Measurements from ENCODE around the gene CAPN12. TPM values are rescaled to one million over a fixed set of nuclear protein-coding genes. Genes with fewer than 3 reads are reported as not detected.

Gene CAPN12
- polyA plus RNA-seq, 1 donor (not counting 4 experiments of a cell fraction or from before 2014, with no cell fraction given): 5.6 TPM

- DNase-seq (ENCODE audit: low read depth, low spot score) (no peak), FAIRE-seq (no peak)
- no peak overlapping the region for H2AFZ ChIP-seq (ENCODE audit: control insufficient read depth, low read length)
- no peak overlapping the region for H3K27ac ChIP-seq (ENCODE audit: control insufficient read depth, insufficient read depth, low read length)
- H4K20me1 ChIP-seq (ENCODE audit: control insufficient read depth, extremely low read depth, insufficient read depth, low read length): peaks cover 3% of the 10 kb centered on the region
- H3K4me1 ChIP-seq (ENCODE audit: control insufficient read depth, extremely low read depth, insufficient read depth, low read length): peaks cover 24% of the 10 kb centered on the region
- no peaks in the 10 kb centered on the region for H3K9me1 ChIP-seq (ENCODE audit: control insufficient read depth, extremely low read depth, insufficient read depth, low read length)
- no peaks in the 10 kb centered on the region for H3K27me3 ChIP-seq (ENCODE audit: control insufficient read depth, extremely low read depth, insufficient read depth, low read length)
- TF ChIP-seq EZH2 (IDR thresholded peaks at IDR 0.05; ENCODE audit: low read length): no peak
- no peak overlapping the region for H3K4me3 ChIP-seq (ENCODE audit: control insufficient read depth in 2 of 3, extremely low read depth in 1 of 3, insufficient read depth in 2 of 3, low read depth in 1 of 3, low read length in 3 of 3)
- peaks cover 78 to 81% of the 10 kb centered on the region in 2 experiments for H3K36me3 ChIP-seq (ENCODE audit: control insufficient read depth in 2 of 2, extremely low read depth in 1 of 2, insufficient read depth in 2 of 2, low read length in 2 of 2)
- peaks cover 66% of the 10 kb centered on the region for H3K79me2 ChIP-seq (ENCODE audit: control insufficient read depth, insufficient read depth, low read length)
- H3K9me3 ChIP-seq (ENCODE audit: control insufficient read depth, low read depth, low read length): no peaks in the 10 kb centered on the region
- no peak overlapping the region for H3K9ac ChIP-seq (ENCODE audit: control insufficient read depth, extremely low read depth, insufficient read depth, low read length)
- dilution Hi-C loops (cut with MboI; ENCODE audit: extremely low pct_ligation_motif_present, low sequenced_read_pairs): no loop called here
- no peak overlapping the region for H3K4me2 ChIP-seq (ENCODE audit: control insufficient read depth, extremely low read depth, insufficient read depth, low read depth, low read length)
Observed at GRCh38 chr19:38712161-38712748, 32.0 kb downstream of the CAPN12 start.

- H2AFZ ChIP-seq (ENCODE audit: control insufficient read depth, low read length): no peak overlapping the region
- dilution Hi-C loops (cut with MboI; ENCODE audit: extremely low pct_ligation_motif_present, low sequenced_read_pairs): no loop called here
- H3K27me3 ChIP-seq (ENCODE audit: control insufficient read depth, extremely low read depth, insufficient read depth, low read length): no peaks in the 10 kb centered on the region
- no peaks in the 10 kb centered on the region for H3K9me1 ChIP-seq (ENCODE audit: control insufficient read depth, extremely low read depth, insufficient read depth, low read length)
- DNase-seq (ENCODE audit: low read depth, low spot score) (no peak), FAIRE-seq (no peak)
- H3K9ac ChIP-seq (ENCODE audit: control insufficient read depth, extremely low read depth, insufficient read depth, low read length): no peak overlapping the region
- peak overlapping the region; percentile 1 for H3K27ac ChIP-seq (ENCODE audit: control insufficient read depth, insufficient read depth, low read length)
- H3K4me1 ChIP-seq (ENCODE audit: control insufficient read depth, extremely low read depth, insufficient read depth, low read length): peaks cover 24% of the 10 kb centered on the region
- H3K9me3 ChIP-seq (ENCODE audit: control insufficient read depth, low read depth, low read length): no peaks in the 10 kb centered on the region
- H3K36me3 ChIP-seq (ENCODE audit: control insufficient read depth in 2 of 2, extremely low read depth in 1 of 2, insufficient read depth in 2 of 2, low read length in 2 of 2): peaks cover 78 to 84% of the 10 kb centered on the region in 2 experiments
- TF ChIP-seq CTCF (optimal IDR thresholded peaks at IDR 0.05 in 1 of 3, IDR thresholded peaks at IDR 0.05 in 1 of 3, conservative IDR thresholded peaks at IDR 0.05 in 1 of 3; ENCODE audit: extremely low read depth in 1 of 3, insufficient read depth in 2 of 3, low read length in 3 of 3): no peak
- TF ChIP-seq EZH2 (IDR thresholded peaks at IDR 0.05; ENCODE audit: low read length): no peak
- peaks cover 66% of the 10 kb centered on the region for H3K79me2 ChIP-seq (ENCODE audit: control insufficient read depth, insufficient read depth, low read length)
- no peak overlapping the region for H3K4me2 ChIP-seq (ENCODE audit: control insufficient read depth, extremely low read depth, insufficient read depth, low read depth, low read length)
- H3K4me3 ChIP-seq (ENCODE audit: control insufficient read depth in 2 of 3, extremely low read depth in 1 of 3, insufficient read depth in 2 of 3, low read depth in 1 of 3, low read length in 3 of 3): no peak overlapping the region
- peaks cover 3% of the 10 kb centered on the region for H4K20me1 ChIP-seq (ENCODE audit: control insufficient read depth, extremely low read depth, insufficient read depth, low read length)
Observed at GRCh38 chr19:38711726-38712153, 32.5 kb downstream of the CAPN12 start.
